Thoracic aorta (tissue), 2 donors: ENCODE data around the gene ZNF300. TPM values are rescaled to one million over a fixed set of nuclear protein-coding genes. Genes with fewer than 3 reads are reported as not detected.
"Not testable (repeated sequence)": the region's sequence is repeated elsewhere in the genome, so short reads cannot be mapped to it uniquely, and the experiment has no call there.

Experiments used
- ATAC-seq: fragments of 150-250 bp; one replicate; pipeline ENCODE4 v1.8.0; 2017; ENCODE audit warnings: low read depth; ENCODE audit not compliant: insufficient number of reproducible peaks, low FRiP score
- DNase-seq: peaks from one replicate; pipeline ENCODE4 v3.0.0-alpha.2; 2020; ENCODE audit warnings: low spot score
- H3K27ac ChIP-seq, 2 donors: fragments of 200-600 bp; sonication (generic); 1 replicate in 1 of 2; 2 replicates in 1 of 2; pipeline ENCODE4 v1.5.1; 2016; ENCODE audit warnings: mild to moderate bottlenecking in 2 of 2, moderate library complexity in 2 of 2
- H3K27me3 ChIP-seq: fragments of 200-600 bp; sonication (generic); replicated peaks from 2 replicates; pipeline ENCODE4 v1.6.0; 2016; ENCODE audit warnings: mild to moderate bottlenecking; ENCODE audit not compliant: insufficient read depth
- H3K36me3 ChIP-seq: fragments of 200-600 bp; sonication (generic); one replicate; pipeline ENCODE4 v1.5.1; 2016
- H3K4me1 ChIP-seq, 2 donors: fragments of 200-600 bp; sonication (generic); 1 replicate in 1 of 2; 2 replicates in 1 of 2; pipeline versions ENCODE4 v1.5.1 to v1.6.0; 2016; ENCODE audit warnings: low read depth in 2 of 2, mild to moderate bottlenecking in 1 of 2; ENCODE audit not compliant: control insufficient read depth in 1 of 2
- H3K4me3 ChIP-seq: fragments of 200-600 bp; sonication (generic); 2 replicates; pipeline ENCODE4 v1.5.1; 2016; ENCODE audit warnings: mild to moderate bottlenecking
- H3K9me3 ChIP-seq: fragments of 200-600 bp; sonication (generic); 2 replicates; pipeline ENCODE4 v1.5.1; 2016
- total RNA-seq, 2 donors: library from RNA; depleted of rRNA; stranded (reverse); fragments of >200 nt; gene quantifications; one replicate each; pipeline versions ENCODE4 v1.1.0 to v1.2.3, GENCODE V29; 2016
- TF ChIP-seq, protein P1 (sequence below): fragments of 200-600 bp; sonication (generic); IDR thresholded peaks from one replicate; pipeline ENCODE4 v1.5.1; 2019; ENCODE audit warnings: antibody characterized with exemption

ZNF300 gene
- total RNA-seq, 2 donors from 2014 or later: 3.8 to 8.0 TPM

- Histone ChIP-seq H3K9me3 (no peaks in the 10 kb centered on the region), H3K27ac (no peak overlapping the region), H3K4me3 (no peak overlapping the region), H3K4me1 (no peaks in the 10 kb centered on the region), H3K27me3 (no peaks in the 10 kb centered on the region), H3K36me3 (no peaks in the 10 kb centered on the region)
- DNase-seq (no peak), ATAC-seq (no peak)
- TF ChIP-seq, protein P1, sequence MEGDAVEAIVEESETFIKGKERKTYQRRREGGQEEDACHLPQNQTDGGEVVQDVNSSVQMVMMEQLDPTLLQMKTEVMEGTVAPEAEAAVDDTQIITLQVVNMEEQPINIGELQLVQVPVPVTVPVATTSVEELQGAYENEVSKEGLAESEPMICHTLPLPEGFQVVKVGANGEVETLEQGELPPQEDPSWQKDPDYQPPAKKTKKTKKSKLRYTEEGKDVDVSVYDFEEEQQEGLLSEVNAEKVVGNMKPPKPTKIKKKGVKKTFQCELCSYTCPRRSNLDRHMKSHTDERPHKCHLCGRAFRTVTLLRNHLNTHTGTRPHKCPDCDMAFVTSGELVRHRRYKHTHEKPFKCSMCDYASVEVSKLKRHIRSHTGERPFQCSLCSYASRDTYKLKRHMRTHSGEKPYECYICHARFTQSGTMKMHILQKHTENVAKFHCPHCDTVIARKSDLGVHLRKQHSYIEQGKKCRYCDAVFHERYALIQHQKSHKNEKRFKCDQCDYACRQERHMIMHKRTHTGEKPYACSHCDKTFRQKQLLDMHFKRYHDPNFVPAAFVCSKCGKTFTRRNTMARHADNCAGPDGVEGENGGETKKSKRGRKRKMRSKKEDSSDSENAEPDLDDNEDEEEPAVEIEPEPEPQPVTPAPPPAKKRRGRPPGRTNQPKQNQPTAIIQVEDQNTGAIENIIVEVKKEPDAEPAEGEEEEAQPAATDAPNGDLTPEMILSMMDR: no peak
These were observed 51.2 kb downstream of the ZNF300 start for GRCh38 chr5:150853561-150853960.

DNA sequence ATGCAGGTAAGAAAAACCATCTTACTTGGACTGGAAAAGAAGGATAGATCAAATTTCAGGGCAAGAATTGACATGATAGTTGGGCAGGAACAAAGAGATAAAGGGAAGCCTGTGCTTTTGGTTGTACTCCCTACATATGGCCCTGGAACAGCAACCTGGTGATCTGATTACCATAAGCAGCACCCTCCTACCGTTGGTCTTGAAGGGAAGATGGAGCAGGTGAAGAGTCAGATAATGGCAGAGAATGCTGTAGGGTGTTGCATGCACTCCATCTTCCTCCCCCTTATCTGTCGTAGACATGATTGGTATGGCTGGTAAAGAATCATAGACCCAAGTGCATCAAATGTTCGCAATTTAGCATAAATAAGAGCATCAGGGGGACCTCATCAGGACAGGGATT, 53.7 kb downstream of the ZNF300 start:
- H3K4me3 ChIP-seq: no peak overlapping the region
- H3K4me1 ChIP-seq: no peaks in the 10 kb centered on the region
- no peaks in the 10 kb centered on the region for H3K36me3 ChIP-seq
- H3K27me3 ChIP-seq: no peaks in the 10 kb centered on the region
- ATAC-seq: no peak
- TF ChIP-seq, protein P1: no peak
- no peak for DNase-seq
- H3K9me3 ChIP-seq: no peaks in the 10 kb centered on the region
- H3K27ac ChIP-seq: no peak overlapping the region

DNA sequence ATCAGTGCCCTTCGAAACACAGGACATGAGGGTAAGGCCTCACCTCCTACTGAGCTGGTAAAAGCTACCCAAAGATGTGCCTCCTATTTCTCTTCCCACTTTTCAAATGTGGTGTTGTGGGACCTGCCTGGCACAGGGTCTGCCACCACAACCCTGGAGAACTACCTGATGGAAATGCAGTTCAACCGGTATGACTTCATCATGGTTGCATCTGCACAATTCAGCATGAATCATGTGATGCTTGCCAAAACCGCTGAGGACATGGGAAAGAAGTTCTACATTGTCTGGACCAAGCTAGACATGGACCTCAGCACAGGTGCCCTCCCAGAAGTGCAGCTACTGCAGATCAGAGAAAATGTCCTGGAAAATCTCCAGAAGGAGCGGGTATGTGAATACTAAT, 56.5 kb downstream of the ZNF300 start:
- H3K4me3 ChIP-seq: no peak overlapping the region
- no peak overlapping the region for H3K27ac ChIP-seq
- no peaks in the 10 kb centered on the region for H3K36me3 ChIP-seq
- no peaks in the 10 kb centered on the region for H3K9me3 ChIP-seq
- ATAC-seq (no peak), DNase-seq (no peak)
- TF ChIP-seq, protein P1: no peak
- no peaks in the 10 kb centered on the region for H3K4me1 ChIP-seq
- no peaks in the 10 kb centered on the region for H3K27me3 ChIP-seq

GRCh38 chr5:150847334-150847695, 57.5 kb downstream of the ZNF300 start:
- no peak overlapping the region for H3K4me3 ChIP-seq
- no peak for ATAC-seq

GRCh38 chr5:150846654-150847333, 58.0 kb downstream of the ZNF300 start:
- no peaks in the 10 kb centered on the region for H3K4me1 ChIP-seq
- no peak for ATAC-seq
- no peak overlapping the region for H3K27ac ChIP-seq
- no peaks in the 10 kb centered on the region for H3K36me3 ChIP-seq
- TF ChIP-seq, protein P1: peak; percentile 60
- H3K4me3 ChIP-seq: peak overlapping the region; percentile 40
- no peaks in the 10 kb centered on the region for H3K27me3 ChIP-seq
- H3K9me3 ChIP-seq: no peaks in the 10 kb centered on the region
- no peak for DNase-seq

More at GRCh38 chr5:150847334-150847695, 57.5 kb downstream of the ZNF300 start:
- DNase-seq: no peak
- no peaks in the 10 kb centered on the region for H3K36me3 ChIP-seq
- no peak overlapping the region for H3K27ac ChIP-seq
- H3K27me3 ChIP-seq: no peaks in the 10 kb centered on the region
- TF ChIP-seq, protein P1: no peak
- H3K4me1 ChIP-seq: no peaks in the 10 kb centered on the region
- no peaks in the 10 kb centered on the region for H3K9me3 ChIP-seq

- H3K27me3 ChIP-seq, H3K9me3 ChIP-seq, H3K27ac ChIP-seq, DNase-seq, H3K4me1 ChIP-seq, ATAC-seq, H3K36me3 ChIP-seq: not testable (repeated sequence)
- H3K4me3 ChIP-seq: peak within 1 kb of the TSS; percentile 40
These were observed 58.5 kb downstream of the ZNF300 start, which contains the start of gene IRGM for GRCh38 chr5:150846308-150846653. Gene IRGM (plus strand): TSS chr5:150846521. CDS start chr5:150848124, 1,603 bp downstream.

DNA sequence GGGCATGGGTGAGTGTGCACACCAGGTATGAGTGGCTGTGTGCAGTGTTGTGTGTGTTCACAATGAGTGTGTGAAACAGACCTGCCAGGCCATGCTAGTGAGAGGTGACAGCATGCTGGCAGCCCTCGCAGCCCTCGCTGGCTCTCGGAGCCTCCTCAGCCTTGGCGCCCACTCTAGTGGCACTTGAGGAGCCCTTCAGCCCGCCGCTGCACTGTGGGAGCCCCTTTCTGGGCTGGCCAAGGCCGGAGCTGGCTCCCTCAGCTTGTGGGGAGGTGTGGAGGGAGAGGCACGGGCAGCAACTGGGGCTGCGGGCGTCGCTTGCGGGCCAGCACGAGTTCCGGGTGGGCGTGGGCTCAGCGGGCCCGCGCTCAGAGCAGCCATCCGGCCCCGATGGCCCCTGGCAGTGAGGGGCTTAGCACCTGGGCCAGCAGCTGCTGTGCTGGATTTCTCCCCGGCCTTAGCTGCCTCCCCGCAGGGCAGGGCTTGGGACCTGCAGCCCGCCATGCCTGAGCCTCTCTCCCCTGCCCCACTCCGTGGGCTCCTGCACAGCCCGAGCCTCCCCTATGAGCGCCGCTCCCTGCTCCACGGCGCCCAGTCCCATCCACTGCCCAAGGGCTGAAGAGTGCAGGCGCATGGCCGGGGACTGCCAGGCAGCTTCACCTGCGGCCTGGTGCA, 59.5 kb downstream of the ZNF300 start:
- H3K36me3 ChIP-seq, H3K4me3 ChIP-seq, H3K27me3 ChIP-seq, H3K9me3 ChIP-seq, H3K27ac ChIP-seq, DNase-seq, H3K4me1 ChIP-seq, ATAC-seq: not testable (repeated sequence)
